Upper lobe of left lung (tissue), 4 donors: ENCODE data around the gene GULP1.

Source experiments
- CTCF ChIP-seq, 6 experiments: fragments of 450-650 bp in 4 of 6; fragments of 200-600 bp in 2 of 6; sonication (generic) in 2 of 6; IDR thresholded peaks; one replicate each; pipeline ENCODE4 v1.5.1; 2016 to 2019; ENCODE audit warnings: antibody characterized with exemption in 6 of 6
- POLR2A ChIP-seq, 4 donors: fragments of 450-650 bp; IDR thresholded peaks; one replicate each; pipeline ENCODE4 v1.5.1; 2016 to 2017; ENCODE audit warnings: antibody characterized with exemption in 4 of 4, mild to moderate bottlenecking in 2 of 4
- POLR2AphosphoS5 ChIP-seq, 2 donors: sonication (generic); formaldehyde crosslinking; IDR thresholded peaks; one replicate each; pipeline ENCODE4 v1.5.1; 2017; ENCODE audit warnings: antibody characterized with exemption in 2 of 2

- no peak for TF ChIP-seq CTCF (IDR thresholded peaks at IDR 0.05)
- TF ChIP-seq POLR2A (IDR thresholded peaks at IDR 0.05), result no peak
- no peak for TF ChIP-seq POLR2AphosphoS5 (IDR thresholded peaks at IDR 0.05)
These were observed 160.4 kb downstream of the GULP1 start for GRCh38 chr2:188452084-188452483.
